Suprapubic skin (tissue), 4 donors: ENCODE results near the gene DBF4.

Source experiments
- CTCF ChIP-seq, 2 donors: fragments of 200-600 bp in 1 of 2; fragments of 450-650 bp in 1 of 2; sonication (generic) in 1 of 2; IDR thresholded peaks; one replicate each; pipeline ENCODE4 v1.5.1; 2016 to 2019; ENCODE audit warnings: antibody characterized with exemption in 2 of 2, mild to moderate bottlenecking in 1 of 2, moderate library complexity in 1 of 2
- EP300 ChIP-seq: sonication (generic); formaldehyde crosslinking; IDR thresholded peaks from one replicate; pipeline ENCODE4 v1.6.1; 2017; ENCODE audit warnings: antibody characterized with exemption
- POLR2A ChIP-seq, 2 donors: fragments of 450-650 bp; IDR thresholded peaks; one replicate each; pipeline ENCODE4 v1.6.1; 2017; ENCODE audit warnings: antibody characterized with exemption in 2 of 2, mild to moderate bottlenecking in 2 of 2, moderate library complexity in 2 of 2
- POLR2AphosphoS5 ChIP-seq, 3 donors: sonication (generic); formaldehyde crosslinking; IDR thresholded peaks; one replicate each; pipeline ENCODE4 v1.6.1; 2017; ENCODE audit warnings: antibody characterized with exemption in 3 of 3

GRCh38 chr7:87918740-87919139 is 42.4 kb downstream of the DBF4 start:
- TF ChIP-seq CTCF (IDR thresholded peaks at IDR 0.05) (no peak), EP300 (no peak), POLR2AphosphoS5 (IDR thresholded peaks at IDR 0.05) (no peak), POLR2A (IDR thresholded peaks at IDR 0.05) (no peak)
